Measurements from ENCODE around the gene AGAP1. TPM values are rescaled to one million over a fixed set of nuclear protein-coding genes. Genes with fewer than 3 reads are reported as not detected.

Gene AGAP1
- total RNA-seq, 1 donor from 2014 or later: 54.7 TPM

- peaks cover 63% of the 10 kb centered on the region for H3K27me3 Mint-ChIP-seq (ENCODE audit: low read depth)
- H3K36me3 Mint-ChIP-seq (ENCODE audit: low read depth): peaks cover 5% of the 10 kb centered on the region
- H3K9me3 Mint-ChIP-seq: peaks cover 5% of the 10 kb centered on the region
- peaks cover 10% of the 10 kb centered on the region for H3K4me1 Mint-ChIP-seq
- no peak overlapping the region for H3K4me3 Mint-ChIP-seq
- no peak overlapping the region for H3K27ac Mint-ChIP-seq (ENCODE audit: unreplicated experiment)
- DNase-seq (ENCODE audit: low read depth, low spot score): no peak
- no peak for TF ChIP-seq CTCF (conservative IDR thresholded peaks at IDR 0.05)
These were observed 663.0 kb downstream of the AGAP1 start for GRCh38 chr2:236156860-236157194.

GRCh38 chr2:236157366-236157765 lies 663.5 kb downstream of the AGAP1 start:
- Mint-ChIP-seq H3K36me3 (ENCODE audit: low read depth) (peaks cover 5% of the 10 kb centered on the region), H3K9me3 (peaks cover 5% of the 10 kb centered on the region), H3K27ac (ENCODE audit: unreplicated experiment) (no peak overlapping the region), H3K27me3 (ENCODE audit: low read depth) (peaks cover 68% of the 10 kb centered on the region), H3K4me3 (no peak overlapping the region), H3K4me1 (peaks cover 10% of the 10 kb centered on the region)
- no peak for TF ChIP-seq CTCF (conservative IDR thresholded peaks at IDR 0.05)
- DNase-seq (ENCODE audit: low read depth, low spot score): no peak

GRCh38 chr2:236157815-236158498 lies 664.1 kb downstream of the AGAP1 start:
- peaks cover 71% of the 10 kb centered on the region for H3K27me3 Mint-ChIP-seq (ENCODE audit: low read depth)
- peaks cover 3% of the 10 kb centered on the region for H3K9me3 Mint-ChIP-seq
- no peak for TF ChIP-seq CTCF (conservative IDR thresholded peaks at IDR 0.05)
- H3K27ac Mint-ChIP-seq (ENCODE audit: unreplicated experiment): no peak overlapping the region
- H3K36me3 Mint-ChIP-seq (ENCODE audit: low read depth): peaks cover 3% of the 10 kb centered on the region
- no peak for DNase-seq (ENCODE audit: low read depth, low spot score)
- H3K4me1 Mint-ChIP-seq: peaks cover 14% of the 10 kb centered on the region
- H3K4me3 Mint-ChIP-seq: peak overlapping the region; percentile 48

GRCh38 chr2:236158969-236159777 lies 665.3 kb downstream of the AGAP1 start:
- Mint-ChIP-seq H3K36me3 (ENCODE audit: low read depth) (peaks cover 3% of the 10 kb centered on the region), H3K27ac (ENCODE audit: unreplicated experiment) (no peak overlapping the region), H3K9me3 (peaks cover 3% of the 10 kb centered on the region), H3K27me3 (ENCODE audit: low read depth) (peaks cover 75% of the 10 kb centered on the region), H3K4me3 (peak overlapping the region; percentile 57), H3K4me1 (peaks cover 14% of the 10 kb centered on the region)
- no peak for TF ChIP-seq CTCF (conservative IDR thresholded peaks at IDR 0.05)
- no peak for DNase-seq (ENCODE audit: low read depth, low spot score)

- no peak for TF ChIP-seq CTCF (conservative IDR thresholded peaks at IDR 0.05)
- peaks cover 75% of the 10 kb centered on the region for H3K27me3 Mint-ChIP-seq (ENCODE audit: low read depth)
- no peaks in the 10 kb centered on the region for H3K9me3 Mint-ChIP-seq
- no peaks in the 10 kb centered on the region for H3K36me3 Mint-ChIP-seq (ENCODE audit: low read depth)
- peaks cover 16% of the 10 kb centered on the region for H3K4me1 Mint-ChIP-seq
- H3K4me3 Mint-ChIP-seq: no peak overlapping the region
- H3K27ac Mint-ChIP-seq (ENCODE audit: unreplicated experiment): no peak overlapping the region
- DNase-seq (ENCODE audit: low read depth, low spot score): no peak
These were observed 665.9 kb downstream of the AGAP1 start for GRCh38 chr2:236159778-236160170.

Measured in neural crest cell (in vitro differentiated cells).